GM12878 (cell line): ENCODE measurements around the gene BNIPL. TPM values are rescaled to one million over a fixed set of nuclear protein-coding genes. Genes with fewer than 3 reads are reported as not detected.

Source experiments
- BMI1 ChIP-seq: fragments of 450-650 bp; IDR thresholded peaks from 2 replicates; pipeline ENCODE4 v1.6.1; 2016; ENCODE audit warnings: mild to moderate bottlenecking, moderate library complexity, borderline replicate concordance
- ESRRA ChIP-seq: IDR thresholded peaks from 2 replicates; pipeline ENCODE4 v1.6.1; 2012; ENCODE audit warnings: mild to moderate bottlenecking, low read length, improper control_type of control experiment
- ETV6 ChIP-seq, 2 experiments: fragments of 450-650 bp in 1 of 2; IDR thresholded peaks in 1 of 2; conservative IDR thresholded peaks in 1 of 2; 2 replicates each; pipeline ENCODE4 v1.6.1; 2014; ENCODE audit warnings: antibody characterized with exemption in 1 of 2, borderline replicate concordance in 1 of 2, low read depth in 1 of 2, mild to moderate bottlenecking in 1 of 2, moderate library complexity in 1 of 2
- MEF2B ChIP-seq: fragments of 450-650 bp; IDR thresholded peaks from 2 replicates; pipeline ENCODE4 v1.6.1; 2018; ENCODE audit warnings: mild to moderate bottlenecking, moderate library complexity; ENCODE audit not compliant: partially characterized antibody, poor library complexity, severe bottlenecking
- NR2C2 ChIP-seq: IDR thresholded peaks from 2 replicates; pipeline ENCODE4 v1.6.1; 2011; ENCODE audit warnings: borderline replicate concordance, low read depth; ENCODE audit not compliant: control insufficient read depth, insufficient read length
- SUZ12 ChIP-seq: fragments of 200-600 bp; sonication (generic); IDR thresholded peaks from one replicate; pipeline ENCODE4 v1.6.1; 2018; ENCODE audit warnings: antibody characterized with exemption, mild to moderate bottlenecking; ENCODE audit not compliant: unreplicated experiment
- WRNIP1 ChIP-seq: IDR thresholded peaks from 2 replicates; pipeline ENCODE4 v1.6.1; 2011; ENCODE audit warnings: low read depth, low read length, improper control_type of control experiment, borderline replicate concordance
- ZNF207 ChIP-seq: fragments of 450-650 bp; IDR thresholded peaks from 2 replicates; pipeline ENCODE4 v1.6.1; 2014; ENCODE audit warnings: antibody characterized with exemption, mild to moderate bottlenecking, borderline replicate concordance
- polyA plus RNA-seq, 11 experiments: library from polyadenylated mRNA; depleted of rRNA in 4 of 11; unstranded in 6 of 11; stranded (reverse) in 5 of 11; fragments of >200 nt; fragmentation: Nextera tagmentation in 4 of 11; fragmentation: Illumina TruSeq in 1 of 11; extraction: Ambion mirVana in 4 of 11; extraction: Trizol in 1 of 11; gene quantifications; 1 replicate in 1 of 11; 2 replicates in 10 of 11; pipeline versions ENCODE4 v1.2.1 to v1.2.3, GENCODE V29; 2011 to 2016; ENCODE audit warnings: inconsistent platforms in 2 of 11, missing spikeins in 2 of 11, low read depth in 1 of 11
- total RNA-seq, 4 experiments: library from RNA; depleted of rRNA in 3 of 4; stranded (reverse); fragments of >200 nt in 3 of 4; fragmentation: Illumina TruSeq in 1 of 4; extraction: Trizol in 1 of 4; gene quantifications; 2 replicates each; pipeline versions ENCODE4 v1.2.1 to v1.2.3, GENCODE V29; 2013 to 2021
- TF ChIP-seq, protein P1 (sequence below): fragments of 450-650 bp; IDR thresholded peaks from 2 replicates; pipeline ENCODE4 v1.6.1; 2016; ENCODE audit warnings: mild to moderate bottlenecking, moderate library complexity, borderline replicate concordance

The BNIPL gene
- total and polyA plus RNA-seq, 10 of the 15 experiments (the other 5 are each of a cell fraction or from before 2014, with no cell fraction given) = 0.05 to 1.1 (median 0.17) TPM

DNA sequence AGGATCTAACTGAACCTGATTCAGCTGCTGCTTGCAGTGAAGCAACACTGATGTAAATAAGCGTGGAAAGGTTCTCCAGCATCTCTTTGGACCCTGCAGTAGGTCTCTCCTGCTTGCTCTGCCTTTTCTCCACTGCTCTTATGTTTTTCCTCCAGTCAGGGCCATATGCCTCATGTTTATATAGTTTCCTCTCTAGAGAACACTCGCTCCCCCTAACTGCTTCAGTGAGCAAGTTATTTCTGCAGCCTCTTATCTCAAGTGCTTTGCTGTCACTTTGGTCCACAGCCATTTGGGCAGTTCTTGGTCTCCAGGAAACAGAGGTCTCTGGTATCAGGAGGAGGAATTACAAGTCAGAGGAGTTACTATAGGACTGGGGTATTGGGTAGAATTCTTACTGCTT lies 22.9 kb upstream of the BNIPL start (continued):
- TF ChIP-seq ETV6 (conservative IDR thresholded peaks at IDR 0.05 in 1 of 2, IDR thresholded peaks at IDR 0.05 in 1 of 2; ENCODE audit: borderline replicate concordance in 1 of 2, low read depth in 1 of 2) (no peak), MEF2B (no peak), WRNIP1 (no peak), NR2C2 (no peak), ESRRA (no peak), BMI1 (no peak), ZNF207 (no peak), SUZ12 (no peak)
- TF ChIP-seq, protein P1, sequence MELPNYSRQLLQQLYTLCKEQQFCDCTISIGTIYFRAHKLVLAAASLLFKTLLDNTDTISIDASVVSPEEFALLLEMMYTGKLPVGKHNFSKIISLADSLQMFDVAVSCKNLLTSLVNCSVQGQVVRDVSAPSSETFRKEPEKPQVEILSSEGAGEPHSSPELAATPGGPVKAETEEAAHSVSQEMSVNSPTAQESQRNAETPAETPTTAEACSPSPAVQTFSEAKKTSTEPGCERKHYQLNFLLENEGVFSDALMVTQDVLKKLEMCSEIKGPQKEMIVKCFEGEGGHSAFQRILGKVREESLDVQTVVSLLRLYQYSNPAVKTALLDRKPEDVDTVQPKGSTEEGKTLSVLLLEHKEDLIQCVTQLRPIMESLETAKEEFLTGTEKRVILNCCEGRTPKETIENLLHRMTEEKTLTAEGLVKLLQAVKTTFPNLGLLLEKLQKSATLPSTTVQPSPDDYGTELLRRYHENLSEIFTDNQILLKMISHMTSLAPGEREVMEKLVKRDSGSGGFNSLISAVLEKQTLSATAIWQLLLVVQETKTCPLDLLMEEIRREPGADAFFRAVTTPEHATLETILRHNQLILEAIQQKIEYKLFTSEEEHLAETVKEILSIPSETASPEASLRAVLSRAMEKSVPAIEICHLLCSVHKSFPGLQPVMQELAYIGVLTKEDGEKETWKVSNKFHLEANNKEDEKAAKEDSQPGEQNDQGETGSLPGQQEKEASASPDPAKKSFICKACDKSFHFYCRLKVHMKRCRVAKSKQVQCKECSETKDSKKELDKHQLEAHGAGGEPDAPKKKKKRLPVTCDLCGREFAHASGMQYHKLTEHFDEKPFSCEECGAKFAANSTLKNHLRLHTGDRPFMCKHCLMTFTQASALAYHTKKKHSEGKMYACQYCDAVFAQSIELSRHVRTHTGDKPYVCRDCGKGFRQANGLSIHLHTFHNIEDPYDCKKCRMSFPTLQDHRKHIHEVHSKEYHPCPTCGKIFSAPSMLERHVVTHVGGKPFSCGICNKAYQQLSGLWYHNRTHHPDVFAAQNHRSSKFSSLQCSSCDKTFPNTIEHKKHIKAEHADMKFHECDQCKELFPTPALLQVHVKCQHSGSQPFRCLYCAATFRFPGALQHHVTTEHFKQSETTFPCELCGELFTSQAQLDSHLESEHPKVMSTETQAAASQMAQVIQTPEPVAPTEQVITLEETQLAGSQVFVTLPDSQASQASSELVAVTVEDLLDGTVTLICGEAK = no peak
